ENCODE results near the gene TEX48. TPM values are rescaled to one million over a fixed set of nuclear protein-coding genes. Genes with fewer than 3 reads are reported as not detected.
A peak's percentile ranks its signal among the peaks of the same experiment; 100 is the strongest.

TEX48 gene
- total RNA-seq: not detected

DNA sequence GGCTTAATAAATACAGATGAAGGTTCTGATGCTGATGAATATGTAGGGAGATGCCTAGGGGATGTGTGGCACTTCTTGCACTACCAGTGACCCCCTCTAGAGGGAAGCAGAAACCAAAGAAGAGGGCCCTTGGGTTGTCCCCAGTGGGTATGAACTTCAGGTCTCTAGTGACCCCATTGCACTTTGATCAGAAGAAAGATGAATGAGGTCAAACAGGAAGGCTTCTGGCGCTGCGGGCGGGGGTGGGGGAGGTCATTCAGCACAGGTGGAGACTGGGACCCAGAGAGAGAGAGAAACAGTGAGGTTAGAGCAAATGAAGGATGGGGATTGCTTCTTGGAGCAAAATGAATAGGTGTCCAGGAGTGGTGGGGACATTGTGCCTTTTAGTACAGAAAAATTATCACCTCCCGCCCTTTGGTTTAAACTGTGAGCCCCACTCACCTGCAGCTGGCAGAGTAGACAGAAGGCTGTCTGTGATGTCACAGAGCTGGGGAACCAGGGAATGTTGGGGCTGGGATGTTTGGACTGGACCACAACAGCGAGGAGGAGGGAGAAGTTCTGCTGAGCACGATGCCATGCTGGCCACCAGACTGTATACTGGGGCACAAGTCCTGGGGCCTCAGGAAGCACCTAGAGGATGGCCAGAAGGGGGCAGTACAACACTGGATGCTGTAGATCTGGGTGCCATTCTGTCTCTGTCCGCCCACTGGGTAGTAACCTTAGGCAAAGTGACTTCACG, at the start of gene TEX48:
TSS of gene TEX48 (minus strand) at position 599 of the 739 bp plus-strand sequence. CDS start 10,469 bp downstream, outside the sequence.
- H3K9me3 ChIP-seq: no peaks in the 10 kb centered on the region
- intact Hi-C loops (cut with DNase I; ENCODE audit: low total_unique reads): no loop called here
- no peaks in the 10 kb centered on the region for H3K36me3 ChIP-seq
- no peak within 1 kb of the TSS for H3K4me3 ChIP-seq
- peak in 1 of 2 donors; percentile 26 for DNase-seq (ENCODE audit: low spot score in 2 of 2)
- no peak within 1 kb of the TSS for H3K27ac ChIP-seq
- H3K27me3 ChIP-seq: no peaks in the 10 kb centered on the region
- H3K4me1 ChIP-seq: no peaks in the 10 kb centered on the region
- TF ChIP-seq, protein P1, sequence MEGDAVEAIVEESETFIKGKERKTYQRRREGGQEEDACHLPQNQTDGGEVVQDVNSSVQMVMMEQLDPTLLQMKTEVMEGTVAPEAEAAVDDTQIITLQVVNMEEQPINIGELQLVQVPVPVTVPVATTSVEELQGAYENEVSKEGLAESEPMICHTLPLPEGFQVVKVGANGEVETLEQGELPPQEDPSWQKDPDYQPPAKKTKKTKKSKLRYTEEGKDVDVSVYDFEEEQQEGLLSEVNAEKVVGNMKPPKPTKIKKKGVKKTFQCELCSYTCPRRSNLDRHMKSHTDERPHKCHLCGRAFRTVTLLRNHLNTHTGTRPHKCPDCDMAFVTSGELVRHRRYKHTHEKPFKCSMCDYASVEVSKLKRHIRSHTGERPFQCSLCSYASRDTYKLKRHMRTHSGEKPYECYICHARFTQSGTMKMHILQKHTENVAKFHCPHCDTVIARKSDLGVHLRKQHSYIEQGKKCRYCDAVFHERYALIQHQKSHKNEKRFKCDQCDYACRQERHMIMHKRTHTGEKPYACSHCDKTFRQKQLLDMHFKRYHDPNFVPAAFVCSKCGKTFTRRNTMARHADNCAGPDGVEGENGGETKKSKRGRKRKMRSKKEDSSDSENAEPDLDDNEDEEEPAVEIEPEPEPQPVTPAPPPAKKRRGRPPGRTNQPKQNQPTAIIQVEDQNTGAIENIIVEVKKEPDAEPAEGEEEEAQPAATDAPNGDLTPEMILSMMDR (IDR thresholded peaks at IDR 0.05): peak in 2 of 3 donors; percentile 25 to 44
- no peak for TF ChIP-seq POLR2A (IDR thresholded peaks at IDR 0.05)

DNA sequence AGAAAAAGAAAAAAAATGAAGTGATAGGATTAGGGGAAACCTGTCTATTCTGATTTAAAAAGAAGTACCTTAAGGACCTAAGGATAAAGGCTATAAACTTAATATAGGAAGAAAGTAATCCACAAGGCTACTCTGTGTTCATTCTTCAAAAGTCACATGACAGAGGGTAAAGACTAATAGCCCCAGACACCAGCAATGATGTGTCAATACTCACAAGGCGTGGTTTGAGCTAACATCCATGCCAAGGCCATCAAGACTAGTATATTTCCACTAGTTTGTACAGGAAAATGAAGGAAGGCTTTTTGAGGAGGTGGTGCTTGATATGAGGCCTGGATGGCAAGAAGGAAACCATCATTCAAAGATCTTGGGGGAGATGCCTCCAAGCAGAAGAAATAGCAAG, 49.7 kb upstream of the TEX48 start:
- intact Hi-C loops (cut with DNase I; ENCODE audit: low total_unique reads): no loop called here
- H3K27ac ChIP-seq: no peak overlapping the region
- TF ChIP-seq, protein P1 (IDR thresholded peaks at IDR 0.05): no peak
- no peak for TF ChIP-seq POLR2A (IDR thresholded peaks at IDR 0.05)
- no peak for TF ChIP-seq POLR2AphosphoS5 (IDR thresholded peaks at IDR 0.05)
- no peak overlapping the region for H3K4me3 ChIP-seq
- no peak for DNase-seq (ENCODE audit: low spot score in 2 of 2)
- H3K36me3 ChIP-seq: no peaks in the 10 kb centered on the region
- no peaks in the 10 kb centered on the region for H3K27me3 ChIP-seq
- no peaks in the 10 kb centered on the region for H3K9me3 ChIP-seq
- H3K4me1 ChIP-seq: no peaks in the 10 kb centered on the region

- TF ChIP-seq POLR2AphosphoS5 (IDR thresholded peaks at IDR 0.05) (no peak), POLR2A (IDR thresholded peaks at IDR 0.05) (no peak)
- TF ChIP-seq, protein P1 (IDR thresholded peaks at IDR 0.05): no peak
Observed at GRCh38 chr9:114729706-114730105, 47.7 kb upstream of the TEX48 start.

DNA sequence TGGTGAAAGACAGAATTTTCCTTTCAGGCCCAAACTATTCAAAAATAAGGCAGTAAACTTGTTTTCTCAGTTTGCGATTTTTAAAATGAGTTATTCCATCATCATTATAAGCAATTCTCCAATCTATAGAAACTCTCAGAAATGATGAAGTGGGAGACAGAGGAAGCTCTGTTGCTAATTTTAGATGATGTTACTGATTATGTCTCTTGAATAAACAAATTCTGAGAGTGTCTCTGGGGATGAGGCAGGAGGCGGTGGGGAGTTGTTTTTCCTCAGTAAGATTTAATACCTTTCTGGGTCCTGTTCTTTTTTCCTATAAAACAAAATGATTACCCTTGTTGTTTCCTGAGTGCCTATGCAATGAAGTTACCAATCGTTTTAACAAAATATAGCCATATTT, 43.9 kb upstream of the TEX48 start:
- Histone ChIP-seq H3K4me1 (no peaks in the 10 kb centered on the region), H3K27me3 (no peaks in the 10 kb centered on the region), H3K36me3 (no peaks in the 10 kb centered on the region), H3K9me3 (no peaks in the 10 kb centered on the region), H3K27ac (no peak overlapping the region), H3K4me3 (no peak overlapping the region)
- no peak for DNase-seq (ENCODE audit: low spot score in 2 of 2)
- intact Hi-C loops (cut with DNase I; ENCODE audit: low total_unique reads): loop anchor here (5.0 kb wide), 1 partner anchor 641 kb away; no protein-coding TSS in a partner anchor
- no peak for TF ChIP-seq POLR2A (IDR thresholded peaks at IDR 0.05)
- TF ChIP-seq POLR2AphosphoS5 (IDR thresholded peaks at IDR 0.05): no peak

More at GRCh38 chr9:114729706-114730105, 47.7 kb upstream of the TEX48 start:
- Histone ChIP-seq H3K27me3 (no peaks in the 10 kb centered on the region), H3K36me3 (no peaks in the 10 kb centered on the region), H3K9me3 (no peaks in the 10 kb centered on the region), H3K27ac (no peak overlapping the region), H3K4me1 (no peaks in the 10 kb centered on the region), H3K4me3 (no peak overlapping the region)
- intact Hi-C loops (cut with DNase I; ENCODE audit: low total_unique reads): loop anchor here (5.0 kb wide), 1 partner anchor 638 kb away; no protein-coding TSS in a partner anchor
- no peak for DNase-seq (ENCODE audit: low spot score in 2 of 2)

DNA sequence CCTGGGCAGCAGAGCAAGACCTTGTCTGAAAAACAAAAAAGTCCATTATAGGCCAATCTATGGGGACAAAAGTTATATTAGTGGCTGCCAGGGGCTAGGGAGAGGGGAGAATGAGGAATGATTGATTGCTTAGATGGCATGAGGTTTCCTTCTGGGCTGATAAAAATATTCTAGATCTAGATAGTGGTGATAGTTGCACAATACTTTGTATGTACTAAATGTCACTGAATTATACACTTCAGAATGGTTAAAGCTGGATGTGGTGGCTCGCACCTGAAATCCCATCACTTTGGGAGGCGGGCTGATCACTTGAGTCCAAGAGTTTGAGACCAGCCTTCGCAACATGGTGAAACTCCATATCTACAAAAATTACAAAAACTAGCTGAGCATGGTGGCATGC, 42.8 kb upstream of the TEX48 start:
- no peaks in the 10 kb centered on the region for H3K4me1 ChIP-seq
- H3K9me3 ChIP-seq: no peaks in the 10 kb centered on the region
- no peaks in the 10 kb centered on the region for H3K27me3 ChIP-seq
- intact Hi-C loops (cut with DNase I; ENCODE audit: low total_unique reads): loop anchor here (5.0 kb wide), 1 partner anchor 643 kb away; no protein-coding TSS in a partner anchor
- no peaks in the 10 kb centered on the region for H3K36me3 ChIP-seq
- TF ChIP-seq, protein P1 (IDR thresholded peaks at IDR 0.05): no peak
- TF ChIP-seq POLR2A (IDR thresholded peaks at IDR 0.05): no peak
- TF ChIP-seq POLR2AphosphoS5 (IDR thresholded peaks at IDR 0.05): no peak
- H3K27ac ChIP-seq: no peak overlapping the region
- H3K4me3 ChIP-seq: no peak overlapping the region
- DNase-seq (ENCODE audit: low spot score in 2 of 2): no peak
